ENCODE measurements around the gene BRCA1. TPM values are rescaled to one million over a fixed set of nuclear protein-coding genes. Genes with fewer than 3 reads are reported as not detected.
A peak's percentile ranks its signal among the peaks of the same experiment; 100 is the strongest.
"Not testable (repeated sequence)": the region's sequence is repeated elsewhere in the genome, so short reads cannot be mapped to it uniquely, and the experiment has no call there.

The BRCA1 gene
- total RNA-seq, 1 experiment from 2014 or later, result 27.9 TPM

- no peak overlapping the region for H3K4me3 ChIP-seq (ENCODE audit: insufficient read depth, low read depth, low read length)
- no peaks in the 10 kb centered on the region for H3K27me3 ChIP-seq (ENCODE audit: control insufficient read depth, insufficient read depth, low read length)
- no peak for DNase-seq
- peaks cover 17% of the 10 kb centered on the region for H3K36me3 ChIP-seq (replicated peaks; ENCODE audit: control insufficient read depth, insufficient read depth, low read length)
Observed at GRCh38 chr17:43018932-43019331, 106.2 kb downstream of the BRCA1 start.

DNA sequence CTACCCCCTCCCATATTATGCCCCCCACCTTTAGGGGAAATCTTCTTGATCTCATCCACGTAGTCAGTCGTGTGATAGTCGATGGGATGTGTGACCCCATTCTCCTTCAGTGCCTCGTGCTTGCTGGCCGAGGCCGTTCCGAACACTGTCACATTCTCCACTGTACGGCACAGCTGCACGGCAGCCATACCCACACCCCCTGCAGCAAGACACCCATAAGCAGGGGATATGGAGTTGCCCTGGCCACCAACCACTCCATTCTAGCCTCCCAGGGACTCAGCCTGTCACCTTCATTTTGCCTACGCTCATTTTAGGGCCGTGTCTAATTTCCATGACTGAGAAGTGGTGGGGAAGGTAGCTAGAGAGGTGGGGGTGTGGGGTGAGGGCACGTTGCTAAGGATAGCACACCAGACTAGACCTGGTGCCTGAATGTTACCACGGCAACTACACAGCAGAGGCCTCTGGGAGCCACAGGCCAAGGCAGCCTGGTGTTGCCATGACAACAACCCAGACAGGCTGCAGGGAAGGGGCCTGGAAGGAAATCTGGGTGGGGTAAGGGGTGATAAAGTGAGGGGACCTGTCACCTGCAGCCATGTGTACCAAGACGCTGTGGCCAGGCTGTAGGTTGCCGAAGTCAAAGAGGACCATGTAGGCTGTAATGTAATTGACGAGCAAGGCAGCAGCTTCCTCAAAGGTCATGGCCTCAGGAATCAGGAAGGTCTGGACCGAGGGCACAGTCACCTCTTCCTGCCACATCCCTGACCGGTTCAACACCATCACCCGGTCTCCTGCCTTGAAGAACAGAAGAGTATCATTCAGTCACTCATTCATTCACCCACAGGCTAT lies 106.9 kb downstream of the BRCA1 start:
- H3K27me3 ChIP-seq (ENCODE audit: control insufficient read depth, insufficient read depth, low read length), result no peaks in the 10 kb centered on the region
- peak; percentile 52 for DNase-seq
- H3K36me3 ChIP-seq (replicated peaks; ENCODE audit: control insufficient read depth, insufficient read depth, low read length), result peaks cover 17% of the 10 kb centered on the region
- no peak overlapping the region for H3K4me3 ChIP-seq (ENCODE audit: insufficient read depth, low read depth, low read length)

- Histone ChIP-seq H3K27me3 (ENCODE audit: control insufficient read depth, insufficient read depth, low read length) (no peaks in the 10 kb centered on the region), H3K4me3 (ENCODE audit: insufficient read depth, low read depth, low read length) (no peak overlapping the region), H3K36me3 (replicated peaks; ENCODE audit: control insufficient read depth, insufficient read depth, low read length) (peaks cover 17% of the 10 kb centered on the region)
- DNase-seq, result no peak
Observed at GRCh38 chr17:43016216-43016615, 108.9 kb downstream of the BRCA1 start.

- peak; percentile 59 for DNase-seq
- peaks cover 17% of the 10 kb centered on the region for H3K36me3 ChIP-seq (replicated peaks; ENCODE audit: control insufficient read depth, insufficient read depth, low read length)
- H3K4me3 ChIP-seq (ENCODE audit: insufficient read depth, low read depth, low read length), result no peak overlapping the region
- H3K27me3 ChIP-seq (ENCODE audit: control insufficient read depth, insufficient read depth, low read length), result no peaks in the 10 kb centered on the region
Observed at GRCh38 chr17:43015579-43015978, 109.6 kb downstream of the BRCA1 start.

- Histone ChIP-seq H3K4me3 (ENCODE audit: insufficient read depth, low read depth, low read length) (no peak overlapping the region), H3K36me3 (replicated peaks; ENCODE audit: control insufficient read depth, insufficient read depth, low read length) (peaks cover 17% of the 10 kb centered on the region), H3K27me3 (ENCODE audit: control insufficient read depth, insufficient read depth, low read length) (no peaks in the 10 kb centered on the region)
- DNase-seq, result no peak
Observed at GRCh38 chr17:43014649-43015542, 110.3 kb downstream of the BRCA1 start.

GRCh38 chr17:43014020-43014648 lies 111.0 kb downstream of the BRCA1 start:
- Histone ChIP-seq H3K36me3 (replicated peaks; ENCODE audit: control insufficient read depth, insufficient read depth, low read length) (peaks cover 15% of the 10 kb centered on the region), H3K4me3 (ENCODE audit: insufficient read depth, low read depth, low read length) (no peak overlapping the region)
- no peak for DNase-seq

GRCh38 chr17:43013296-43013695 lies 111.9 kb downstream of the BRCA1 start:
- H3K27me3 ChIP-seq (ENCODE audit: control insufficient read depth, insufficient read depth, low read length), result no peaks in the 10 kb centered on the region
- no peak overlapping the region for H3K4me3 ChIP-seq (ENCODE audit: insufficient read depth, low read depth, low read length)
- H3K36me3 ChIP-seq (replicated peaks; ENCODE audit: control insufficient read depth, insufficient read depth, low read length), result peaks cover 11% of the 10 kb centered on the region
- no peak for DNase-seq

More at GRCh38 chr17:43014020-43014648, 111.0 kb downstream of the BRCA1 start:
- no peaks in the 10 kb centered on the region for H3K27me3 ChIP-seq (ENCODE audit: control insufficient read depth, insufficient read depth, low read length)

DNA sequence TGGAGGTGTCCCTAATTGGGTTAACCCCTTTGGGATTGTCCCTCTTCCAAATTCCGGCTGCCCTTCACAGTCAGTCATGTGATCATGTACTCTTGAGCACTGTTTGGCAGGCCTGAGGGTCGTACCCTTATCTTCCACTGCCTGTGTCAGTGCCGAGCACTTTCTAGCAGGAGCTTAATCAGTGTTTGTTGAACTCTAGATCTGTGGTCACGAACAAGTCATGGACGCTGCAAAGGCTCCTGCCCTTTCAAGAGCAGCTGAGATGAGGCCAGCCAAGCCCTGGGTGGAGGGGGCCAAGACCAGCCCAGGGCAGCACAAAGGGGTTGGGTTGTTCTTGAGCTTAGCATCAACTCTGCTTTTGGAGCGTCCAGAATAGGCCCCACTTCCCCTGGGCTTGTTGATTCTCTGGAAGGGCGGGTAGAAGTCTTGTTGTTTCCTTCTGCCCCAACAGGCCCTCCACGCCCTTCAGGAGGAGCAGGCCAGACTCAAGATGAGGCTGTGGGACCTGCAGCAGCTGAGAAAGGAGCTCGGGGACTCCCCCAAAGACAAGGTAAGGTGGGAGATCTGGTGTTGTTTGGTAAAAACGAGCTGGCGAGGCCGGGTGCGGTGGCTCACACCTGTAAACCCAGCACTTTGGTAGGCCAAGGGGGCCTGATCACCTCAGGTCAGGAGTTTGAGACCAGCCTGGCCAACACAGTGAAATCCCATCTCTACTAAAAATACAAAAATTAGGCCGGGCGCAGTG lies 113.3 kb downstream of the BRCA1 start:
- Histone ChIP-seq H3K4me3 (ENCODE audit: insufficient read depth, low read depth, low read length) (no peak overlapping the region), H3K36me3 (replicated peaks; ENCODE audit: control insufficient read depth, insufficient read depth, low read length) (peaks cover 5% of the 10 kb centered on the region), H3K27me3 (ENCODE audit: control insufficient read depth, insufficient read depth, low read length) (no peaks in the 10 kb centered on the region)
- DNase-seq, result no peak

DNA sequence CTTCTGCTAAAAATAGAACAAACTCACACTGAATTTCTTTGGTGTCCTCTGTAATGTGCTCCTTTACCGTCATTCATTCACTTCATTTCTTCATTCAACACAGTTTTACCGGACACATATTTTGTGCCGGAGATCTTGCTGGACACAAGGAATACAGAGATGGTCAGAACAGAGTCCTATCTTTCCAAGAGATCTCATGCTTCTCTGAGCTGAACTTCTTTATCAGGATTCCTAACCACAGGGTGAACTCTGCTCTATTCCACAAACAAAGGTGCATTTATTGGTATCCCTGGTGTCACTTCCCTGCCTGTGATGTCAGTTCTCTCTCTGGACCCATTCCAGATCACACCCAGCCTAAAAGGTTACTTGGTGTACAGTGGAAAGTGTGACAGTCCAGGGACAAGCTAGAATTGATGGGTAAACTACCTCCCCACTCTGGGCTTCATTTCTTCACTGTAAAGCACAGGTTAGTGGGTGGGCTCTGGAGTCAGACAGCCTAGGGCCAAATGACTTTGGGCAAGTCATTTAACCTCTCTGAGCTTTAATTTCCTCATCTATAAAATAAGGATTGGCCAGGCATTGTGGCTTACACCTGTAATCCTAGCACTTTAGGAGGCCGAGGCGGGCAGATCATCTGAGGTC lies 114.4 kb downstream of the BRCA1 start:
- no peak overlapping the region for H3K4me3 ChIP-seq (ENCODE audit: insufficient read depth, low read depth, low read length)
- DNase-seq, result no peak
- peaks cover under 1% of the 10 kb centered on the region for H3K36me3 ChIP-seq (replicated peaks; ENCODE audit: control insufficient read depth, insufficient read depth, low read length)
- no peaks in the 10 kb centered on the region for H3K27me3 ChIP-seq (ENCODE audit: control insufficient read depth, insufficient read depth, low read length)

DNA sequence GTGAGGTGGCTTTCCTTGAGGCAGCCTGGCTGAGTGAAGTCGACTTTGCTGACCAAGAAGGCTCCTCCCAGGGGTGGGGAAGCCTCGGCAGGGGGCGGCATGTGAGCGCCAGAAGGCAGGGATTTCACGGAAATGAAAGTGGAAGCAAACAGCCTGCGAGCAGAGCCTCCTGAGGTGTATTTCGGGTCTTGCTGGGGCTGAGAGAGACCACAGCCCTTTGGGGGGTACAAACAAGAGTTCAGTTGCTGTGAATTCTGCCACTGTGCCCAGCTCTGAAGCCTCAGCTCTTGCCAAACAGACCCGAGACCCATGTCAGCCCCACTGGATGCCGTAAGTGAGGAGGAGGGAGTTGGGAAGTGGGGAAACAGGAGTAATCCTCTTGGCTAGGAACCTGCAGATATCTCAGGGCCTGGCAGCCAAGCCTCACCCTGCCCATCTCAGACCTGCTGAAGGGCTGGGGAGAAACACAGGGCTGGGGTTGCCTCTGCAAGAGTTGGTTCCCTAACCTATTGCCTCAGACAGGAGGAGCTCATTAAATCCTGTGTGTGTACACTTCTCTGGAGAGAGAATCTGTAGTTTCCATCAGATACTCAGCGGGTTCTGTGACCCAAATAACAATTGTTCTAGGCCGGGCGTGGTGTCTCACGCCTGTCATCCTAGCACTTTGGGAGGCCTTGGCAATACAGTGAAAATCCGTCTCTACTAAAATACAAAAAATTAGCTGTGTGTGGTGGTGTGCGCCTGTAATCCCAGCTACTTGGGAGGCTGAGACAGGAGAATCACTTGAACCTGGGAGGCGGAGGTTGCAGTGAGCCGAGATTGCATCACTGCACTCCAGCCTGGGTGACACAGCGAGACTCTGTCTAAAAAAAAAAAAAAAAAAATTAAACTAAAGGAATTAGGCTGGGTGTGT lies 118.3 kb downstream of the BRCA1 start, which contains the start of gene IFI35:
IFI35 (plus strand) TSS at position 146 of the 913 bp plus-strand sequence; CDS start at position 310, 164 bp downstream.
- Histone ChIP-seq H3K4me3 (ENCODE audit: insufficient read depth, low read depth, low read length) (peak within 1 kb of the TSS; percentile 35), H3K27me3 (ENCODE audit: control insufficient read depth, insufficient read depth, low read length) (no peaks in the 10 kb centered on the region), H3K36me3 (replicated peaks; ENCODE audit: control insufficient read depth, insufficient read depth, low read length) (peaks cover 12% of the 10 kb centered on the region)
- DNase-seq, result peak; percentile 76

DNA sequence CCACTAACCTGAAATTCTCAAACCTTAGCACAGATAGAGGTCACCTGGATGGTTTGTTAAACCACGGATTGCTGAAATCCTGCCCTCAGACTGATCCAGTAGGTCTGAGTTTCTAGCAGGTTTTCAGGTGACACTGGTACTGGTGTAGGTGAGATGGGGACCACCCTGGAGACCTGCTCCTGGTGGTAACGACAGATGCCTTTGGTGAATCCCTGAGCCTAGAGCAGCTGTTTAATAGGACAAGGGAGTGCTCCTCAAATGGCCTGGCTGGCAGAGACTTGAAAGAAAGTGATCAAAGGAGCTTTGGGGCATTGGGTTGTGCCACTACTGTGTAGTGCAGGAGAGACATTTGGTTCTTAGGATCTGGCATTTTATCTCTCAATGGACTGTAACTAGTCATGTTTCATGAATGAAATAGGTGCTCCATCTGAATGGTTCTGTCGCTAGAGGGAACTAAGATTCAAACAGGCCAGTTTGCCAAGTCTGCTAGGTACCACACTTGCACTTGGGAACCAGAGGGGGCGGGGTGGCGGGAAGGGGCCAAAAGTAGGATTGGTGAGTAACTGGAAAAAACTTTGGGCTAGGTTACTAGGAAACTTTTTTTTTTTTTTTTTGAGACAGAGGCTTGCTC lies 121.5 kb downstream of the BRCA1 start:
- DNase-seq, result peak; percentile 57
- Histone ChIP-seq H3K27me3 (ENCODE audit: control insufficient read depth, insufficient read depth, low read length) (no peaks in the 10 kb centered on the region), H3K4me3 (ENCODE audit: insufficient read depth, low read depth, low read length) (no peak overlapping the region), H3K36me3 (replicated peaks; ENCODE audit: control insufficient read depth, insufficient read depth, low read length) (peaks cover 34% of the 10 kb centered on the region)

DNA sequence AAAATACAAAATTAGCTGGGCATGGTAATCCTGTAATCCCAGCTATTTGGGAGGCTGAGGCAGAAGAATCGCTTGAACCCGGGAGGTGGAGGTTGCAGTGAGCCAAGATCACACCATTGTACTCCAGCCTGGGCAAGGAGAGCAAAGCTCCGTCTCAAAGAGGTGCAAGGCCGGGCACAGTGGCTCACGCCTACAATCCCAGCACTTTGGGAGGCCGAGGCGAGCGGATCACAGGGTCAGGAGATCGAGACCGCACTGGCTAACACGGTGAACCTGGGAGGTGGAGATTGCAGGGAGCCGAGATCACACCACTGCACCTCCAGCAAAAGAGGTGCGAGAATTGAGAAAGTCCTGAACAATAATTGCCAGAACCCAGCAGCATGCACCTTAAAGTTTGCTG lies 124.3 kb downstream of the BRCA1 start:
- not testable (repeated sequence) for H3K4me3 ChIP-seq (ENCODE audit: insufficient read depth, low read depth, low read length); DNase-seq; H3K27me3 ChIP-seq (ENCODE audit: control insufficient read depth, insufficient read depth, low read length)
- peaks cover 34% of the 10 kb centered on the region for H3K36me3 ChIP-seq (replicated peaks; ENCODE audit: control insufficient read depth, insufficient read depth, low read length)

Data from H7 (cell line).